IMR-90 (cell line): Measurements from ENCODE around the gene LRRTM4. TPM values are rescaled to one million over a fixed set of nuclear protein-coding genes. Genes with fewer than 3 reads are reported as not detected.

Experiments used
- ATAC-seq: fragments of 200-7000 bp; cut with Tn5 transposase; 2 replicates; pipeline ENCODE4 v1.9.1; 2020; ENCODE audit warnings: low read depth, mild to moderate bottlenecking, moderate library complexity
- BruUV-seq: library from RNA; stranded (reverse); fragments of 400-500 nt; replicated peaks from 2 replicates; lab custom pipeline; 2021; lab: Mats Ljungman, UMichigan
- CTCF ChIA-PET: fragments of 300-600 bp; formaldehyde crosslinking; extraction: SDS; loops from one replicate; lab custom pipeline; 2021; ENCODE audit warnings: antibody characterized with exemption; lab: Yijun Ruan, JAX
- POLR2A ChIA-PET: fragments of 300-600 bp; sonication (Branson Sonifier 250); formaldehyde crosslinking; loops from one replicate; lab custom pipeline; 2022; ENCODE audit warnings: antibody characterized with exemption; ENCODE audit not compliant: unreplicated experiment; lab: Charles Lee
- DNase-seq: peaks from one replicate; pipeline ENCODE4 v3.0.0; 2013
- H2AFZ ChIP-seq: replicated peaks from 2 replicates; pipeline ENCODE3; 2013; ENCODE audit warnings: low read length, mild to moderate bottlenecking; ENCODE audit not compliant: poor library complexity
- H2AK5ac ChIP-seq: 2 replicates; pipeline ENCODE4 v1.6.1; 2013; ENCODE audit warnings: low read depth, low read length, inconsistent platforms
- H2AK9ac ChIP-seq: replicated peaks from 2 replicates; pipeline ENCODE3; 2013; ENCODE audit warnings: mild to moderate bottlenecking, low read depth, low read length, moderate library complexity; ENCODE audit not compliant: poor library complexity
- H2BK120ac ChIP-seq: 2 replicates; pipeline ENCODE4 v1.6.1; 2013; ENCODE audit warnings: low read depth, low read length, inconsistent platforms
- H2BK15ac ChIP-seq: 3 replicates; pipeline ENCODE4 v1.6.1; 2013; ENCODE audit warnings: low read depth, low read length, inconsistent platforms
- H2BK20ac ChIP-seq: 2 replicates; pipeline ENCODE4 v1.6.1; 2013; ENCODE audit warnings: low read depth, mild to moderate bottlenecking, inconsistent platforms, low read length, moderate library complexity
- H2BK5ac ChIP-seq: 2 replicates; pipeline ENCODE4 v1.6.1; 2013; ENCODE audit warnings: mild to moderate bottlenecking, low read depth, low read length, inconsistent platforms; ENCODE audit not compliant: poor library complexity, severe bottlenecking
- H3K14ac ChIP-seq: replicated peaks from 2 replicates; pipeline ENCODE4 v1.6.1; 2013; ENCODE audit warnings: low read depth, low read length, inconsistent platforms
- H3K18ac ChIP-seq: 2 replicates; pipeline ENCODE4 v1.6.1; 2013; ENCODE audit warnings: low read depth, low read length, control low read depth
- H3K23ac ChIP-seq: 2 replicates; pipeline ENCODE4 v1.6.1; 2013; ENCODE audit warnings: low read depth, low read length, inconsistent platforms
- H3K27ac ChIP-seq: 2 replicates; pipeline ENCODE4 v1.5.1; 2013; ENCODE audit warnings: mild to moderate bottlenecking, control low read depth, low read length; ENCODE audit not compliant: insufficient read depth
- H3K27me3 ChIP-seq: 2 replicates; pipeline ENCODE4 v1.6.1; 2013; ENCODE audit warnings: low read length; ENCODE audit not compliant: control insufficient read depth, insufficient read depth
- H3K36me3 ChIP-seq: 2 replicates; pipeline ENCODE4 v1.6.1; 2013; ENCODE audit warnings: low read length, mixed read lengths; ENCODE audit not compliant: control insufficient read depth, insufficient read depth
- H3K4ac ChIP-seq: 2 replicates; pipeline ENCODE4 v1.6.1; 2013; ENCODE audit warnings: low read depth, low read length, inconsistent platforms
- H3K4me1 ChIP-seq: 2 replicates; pipeline ENCODE4 v1.6.1; 2013; ENCODE audit warnings: low read length, mixed read lengths; ENCODE audit not compliant: control insufficient read depth, insufficient read depth
- H3K4me2 ChIP-seq: 2 replicates; pipeline ENCODE4 v1.6.1; 2013; ENCODE audit warnings: low read depth, mild to moderate bottlenecking, control low read depth, low read length, moderate library complexity
- H3K4me3 ChIP-seq: 2 replicates; pipeline ENCODE4 v1.5.1; 2013; ENCODE audit warnings: low read depth, mild to moderate bottlenecking, control low read depth, low read length, moderate library complexity; ENCODE audit not compliant: insufficient read depth
- H3K56ac ChIP-seq: 2 replicates; pipeline ENCODE4 v1.6.1; 2013; ENCODE audit warnings: low read length, inconsistent platforms; ENCODE audit not compliant: insufficient read depth; ENCODE audit errors: extremely low read depth
- H3K79me1 ChIP-seq, 2 experiments: 2 replicates each; pipeline ENCODE4 v1.6.1; 2013; ENCODE audit warnings: low read length in 2 of 2, inconsistent platforms in 1 of 2, low read depth in 1 of 2
- H3K9ac ChIP-seq: 2 replicates; pipeline ENCODE4 v1.6.1; 2013; ENCODE audit warnings: low read depth, low read length, control low read depth
- H3K9me1 ChIP-seq: 2 replicates; pipeline ENCODE4 v1.6.1; 2013; ENCODE audit warnings: low read length, inconsistent platforms; ENCODE audit not compliant: insufficient read depth
- H3K9me3 ChIP-seq: 2 replicates; pipeline ENCODE4 v1.6.1; 2013; ENCODE audit warnings: low read length; ENCODE audit not compliant: control insufficient read depth, insufficient read depth
- H4K20me1 ChIP-seq: 2 replicates; pipeline ENCODE4 v1.6.1; 2013; ENCODE audit warnings: low read length, inconsistent platforms; ENCODE audit not compliant: insufficient read depth
- H4K5ac ChIP-seq: 2 replicates; pipeline ENCODE4 v1.6.1; 2013; ENCODE audit warnings: mild to moderate bottlenecking, low read depth, low read length, control low read depth
- H4K8ac ChIP-seq, 2 experiments: 2 replicates each; pipeline ENCODE4 v1.6.1; 2013; ENCODE audit warnings: low read depth in 2 of 2, low read length in 2 of 2, control low read depth in 1 of 2, inconsistent platforms in 1 of 2
- H4K91ac ChIP-seq: 2 replicates; pipeline ENCODE4 v1.6.1; 2013; ENCODE audit warnings: low read depth, low read length, inconsistent platforms; ENCODE audit not compliant: insufficient read depth
- BHLHE40 ChIP-seq: fragments of 150-350 bp; IDR thresholded peaks from 2 replicates; pipeline ENCODE4 v1.6.1; 2016; ENCODE audit warnings: mild to moderate bottlenecking, low read depth, low read length
- CEBPB ChIP-seq: IDR thresholded peaks from 2 replicates; pipeline ENCODE4 v1.6.1; 2012; ENCODE audit warnings: low read depth, low read length, improper control_type of control experiment
- CHD1 ChIP-seq: IDR thresholded peaks from 2 replicates; pipeline ENCODE4 v1.6.1; 2012; ENCODE audit warnings: low read depth, low read length, improper control_type of control experiment
- FOS ChIP-seq: fragments of 150-350 bp; IDR thresholded peaks from 2 replicates; pipeline ENCODE4 v1.6.1; 2016; ENCODE audit warnings: low read depth, low read length
- MAFK ChIP-seq: IDR thresholded peaks from 2 replicates; pipeline ENCODE4 v1.6.1; 2012; ENCODE audit warnings: low read depth, low read length, improper control_type of control experiment
- MAZ ChIP-seq: IDR thresholded peaks from 2 replicates; pipeline ENCODE4 v1.6.1; 2012; ENCODE audit warnings: low read depth, mild to moderate bottlenecking, low read length, improper control_type of control experiment, moderate library complexity, borderline replicate concordance
- MXI1 ChIP-seq: IDR thresholded peaks from 2 replicates; pipeline ENCODE4 v1.6.1; 2012; ENCODE audit warnings: low read depth, mild to moderate bottlenecking, low read length, moderate library complexity, borderline replicate concordance
- NFE2L2 ChIP-seq: fragments of 150-350 bp; IDR thresholded peaks from 2 replicates; pipeline ENCODE4 v1.6.1; 2016; ENCODE audit warnings: low read depth, mild to moderate bottlenecking, low read length
- POLR2A ChIP-seq: IDR thresholded peaks from 2 replicates; pipeline ENCODE4 v1.6.1; 2012; ENCODE audit warnings: mild to moderate bottlenecking, low read depth, low read length
- RAD21 ChIP-seq: IDR thresholded peaks from 2 replicates; pipeline ENCODE4 v1.6.1; 2012; ENCODE audit warnings: low read length, improper control_type of control experiment
- RCOR1 ChIP-seq: IDR thresholded peaks from 2 replicates; pipeline ENCODE4 v1.6.1; 2012; ENCODE audit warnings: mild to moderate bottlenecking, low read length, improper control_type of control experiment; ENCODE audit not compliant: insufficient replicate concordance
- RFX5 ChIP-seq: IDR thresholded peaks from 2 replicates; pipeline ENCODE4 v1.8.0; 2012; ENCODE audit warnings: low read depth, mild to moderate bottlenecking, low read length, moderate library complexity
- SMC3 ChIP-seq: fragments of 150-350 bp; IDR thresholded peaks from 2 replicates; pipeline ENCODE4 v1.6.1; 2016; ENCODE audit warnings: low read depth, mild to moderate bottlenecking, antibody characterized with exemption, low read length, moderate library complexity
- dilution Hi-C: fragments of 300-500 bp; cut with HindIII; formaldehyde crosslinking; loops from one replicate; pipeline ENCODE4 v1.14.3; 2018; ENCODE audit warnings: low sequenced_read_pairs; ENCODE audit not compliant: unreplicated experiment
- in situ Hi-C: fragments of 300-500 bp; cut with MboI; formaldehyde crosslinking; loops from 3 replicates; pipeline ENCODE4 v1.14.3; 2019; ENCODE audit warnings: low sequenced_read_pairs, inconsistent platforms, mixed read lengths
- intact Hi-C: fragments of 100-400 bp; cut with micrococcal nuclease; formaldehyde crosslinking; loops from 2 replicates; pipeline ENCODE4 v1.10.0; 2022
- polyA plus RNA-seq, 3 experiments: library from polyadenylated mRNA; depleted of rRNA; stranded (reverse); fragments of >200 nt; gene quantifications; 2 replicates each; pipeline ENCODE4 v1.2.3, GENCODE V29; 2012; ENCODE audit warnings: low replicate concordance in 1 of 3
- total RNA-seq: library from RNA; depleted of rRNA; stranded (reverse); fragments of >200 nt; gene quantifications from 2 replicates; pipeline ENCODE4 v1.2.3, GENCODE V29; 2012
- TF ChIP-seq, protein P1 (sequence below): fragments of 150-350 bp; IDR thresholded peaks from 2 replicates; pipeline ENCODE4 v1.6.1; 2016; ENCODE audit warnings: low read depth, mild to moderate bottlenecking, low read length, moderate library complexity, borderline replicate concordance
- TF ChIP-seq, protein P2 (sequence below): conservative IDR thresholded peaks from 2 replicates; pipeline ENCODE4 v1.5.1; 2012; ENCODE audit warnings: mild to moderate bottlenecking, low read depth, low read length, improper control_type of control experiment
- TF ChIP-seq, protein P3 (sequence below): fragments of 150-350 bp; IDR thresholded peaks from 2 replicates; pipeline ENCODE4 v1.6.1; 2017; ENCODE audit warnings: mild to moderate bottlenecking, antibody characterized with exemption, low read length, low read depth

LRRTM4 gene
- total and polyA plus RNA-seq, 2 of the 4 experiments (the other 2 are of a cell fraction): not detected

DNA sequence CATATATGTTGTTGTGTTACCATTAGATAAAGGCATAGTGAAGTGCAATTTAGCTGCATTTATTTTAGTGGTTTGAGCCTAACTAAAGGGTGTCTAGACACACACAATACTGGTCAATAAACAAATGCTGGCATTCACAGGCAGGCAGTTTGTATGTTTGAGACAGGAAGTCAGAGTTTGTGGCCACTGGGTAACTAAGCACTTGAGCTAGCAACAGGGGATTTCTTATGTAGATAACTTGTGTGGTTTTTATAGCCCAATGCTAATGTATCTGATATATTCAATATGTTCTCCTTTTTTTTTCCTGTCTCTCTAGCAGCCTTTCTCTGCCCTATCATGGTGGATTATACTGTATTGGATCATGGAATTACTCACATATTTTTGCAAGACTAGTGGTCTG, 38.1 kb downstream of the LRRTM4 start:
- H3K36me3 ChIP-seq: no peaks in the 10 kb centered on the region
- H4K5ac ChIP-seq: no peak overlapping the region
- CTCF ChIA-PET: no interaction called here
- no peak overlapping the region for H3K18ac ChIP-seq
- no TSS peak for BruUV-seq
- no peak overlapping the region for H2BK5ac ChIP-seq
- in situ Hi-C loops: no loop called here
- dilution Hi-C loops: no loop called here
- H3K4me1 ChIP-seq: no peaks in the 10 kb centered on the region
- H3K4me2 ChIP-seq: no peak overlapping the region
- no peak overlapping the region for H3K9ac ChIP-seq
- POLR2A ChIA-PET: no interaction called here
- no peak overlapping the region for H3K56ac ChIP-seq
- H2AFZ ChIP-seq: no peak overlapping the region
- H4K91ac ChIP-seq: no peak overlapping the region
- DNase-seq (no peak), ATAC-seq (no peak)
- H3K14ac ChIP-seq: no peak overlapping the region
- no peaks in the 10 kb centered on the region for H4K20me1 ChIP-seq
- intact Hi-C loops: no loop called here
- no peak overlapping the region for H2AK5ac ChIP-seq
- H3K9me1 ChIP-seq: no peaks in the 10 kb centered on the region
- no peaks in the 10 kb centered on the region for H3K27me3 ChIP-seq
- H2AK9ac ChIP-seq: no peak overlapping the region
- no peak for TF ChIP-seq RAD21
- TF ChIP-seq, protein P1, sequence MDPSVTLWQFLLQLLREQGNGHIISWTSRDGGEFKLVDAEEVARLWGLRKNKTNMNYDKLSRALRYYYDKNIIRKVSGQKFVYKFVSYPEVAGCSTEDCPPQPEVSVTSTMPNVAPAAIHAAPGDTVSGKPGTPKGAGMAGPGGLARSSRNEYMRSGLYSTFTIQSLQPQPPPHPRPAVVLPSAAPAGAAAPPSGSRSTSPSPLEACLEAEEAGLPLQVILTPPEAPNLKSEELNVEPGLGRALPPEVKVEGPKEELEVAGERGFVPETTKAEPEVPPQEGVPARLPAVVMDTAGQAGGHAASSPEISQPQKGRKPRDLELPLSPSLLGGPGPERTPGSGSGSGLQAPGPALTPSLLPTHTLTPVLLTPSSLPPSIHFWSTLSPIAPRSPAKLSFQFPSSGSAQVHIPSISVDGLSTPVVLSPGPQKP: no peak
- TF ChIP-seq POLR2A: no peak
- TF ChIP-seq FOS: no peak
- no peak for TF ChIP-seq NFE2L2
- TF ChIP-seq SMC3: no peak
- no peak for TF ChIP-seq BHLHE40
- TF ChIP-seq MXI1: no peak
- no peak for TF ChIP-seq RCOR1
- no peak for TF ChIP-seq RFX5
- TF ChIP-seq MAZ: no peak
- TF ChIP-seq MAFK: no peak
- TF ChIP-seq, protein P2, sequence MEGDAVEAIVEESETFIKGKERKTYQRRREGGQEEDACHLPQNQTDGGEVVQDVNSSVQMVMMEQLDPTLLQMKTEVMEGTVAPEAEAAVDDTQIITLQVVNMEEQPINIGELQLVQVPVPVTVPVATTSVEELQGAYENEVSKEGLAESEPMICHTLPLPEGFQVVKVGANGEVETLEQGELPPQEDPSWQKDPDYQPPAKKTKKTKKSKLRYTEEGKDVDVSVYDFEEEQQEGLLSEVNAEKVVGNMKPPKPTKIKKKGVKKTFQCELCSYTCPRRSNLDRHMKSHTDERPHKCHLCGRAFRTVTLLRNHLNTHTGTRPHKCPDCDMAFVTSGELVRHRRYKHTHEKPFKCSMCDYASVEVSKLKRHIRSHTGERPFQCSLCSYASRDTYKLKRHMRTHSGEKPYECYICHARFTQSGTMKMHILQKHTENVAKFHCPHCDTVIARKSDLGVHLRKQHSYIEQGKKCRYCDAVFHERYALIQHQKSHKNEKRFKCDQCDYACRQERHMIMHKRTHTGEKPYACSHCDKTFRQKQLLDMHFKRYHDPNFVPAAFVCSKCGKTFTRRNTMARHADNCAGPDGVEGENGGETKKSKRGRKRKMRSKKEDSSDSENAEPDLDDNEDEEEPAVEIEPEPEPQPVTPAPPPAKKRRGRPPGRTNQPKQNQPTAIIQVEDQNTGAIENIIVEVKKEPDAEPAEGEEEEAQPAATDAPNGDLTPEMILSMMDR: no peak
- TF ChIP-seq, protein P3, sequence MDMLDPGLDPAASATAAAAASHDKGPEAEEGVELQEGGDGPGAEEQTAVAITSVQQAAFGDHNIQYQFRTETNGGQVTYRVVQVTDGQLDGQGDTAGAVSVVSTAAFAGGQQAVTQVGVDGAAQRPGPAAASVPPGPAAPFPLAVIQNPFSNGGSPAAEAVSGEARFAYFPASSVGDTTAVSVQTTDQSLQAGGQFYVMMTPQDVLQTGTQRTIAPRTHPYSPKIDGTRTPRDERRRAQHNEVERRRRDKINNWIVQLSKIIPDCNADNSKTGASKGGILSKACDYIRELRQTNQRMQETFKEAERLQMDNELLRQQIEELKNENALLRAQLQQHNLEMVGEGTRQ: no peak
- no peak for TF ChIP-seq CEBPB
- TF ChIP-seq CHD1: no peak
- H3K4me3 ChIP-seq: no peak overlapping the region
- H3K27ac ChIP-seq: no peak overlapping the region
- no peak overlapping the region for H3K4ac ChIP-seq
- no peak overlapping the region for H4K8ac ChIP-seq
- no peak overlapping the region for H2BK20ac ChIP-seq
- H3K79me1 ChIP-seq: no peaks in the 10 kb centered on the region
- H2BK120ac ChIP-seq: no peak overlapping the region
- no peak overlapping the region for H2BK15ac ChIP-seq
- H3K23ac ChIP-seq: no peak overlapping the region
- peaks cover 4% of the 10 kb centered on the region for H3K9me3 ChIP-seq
